Pons (tissue), 1 donor: ENCODE measurements around the gene NOL12.

Experiments used
- DNase-seq: peaks from one replicate; pipeline ENCODE4 v3.0.0-alpha.2; 2016; ENCODE audit warnings: low spot score

NOL12 gene

DNA sequence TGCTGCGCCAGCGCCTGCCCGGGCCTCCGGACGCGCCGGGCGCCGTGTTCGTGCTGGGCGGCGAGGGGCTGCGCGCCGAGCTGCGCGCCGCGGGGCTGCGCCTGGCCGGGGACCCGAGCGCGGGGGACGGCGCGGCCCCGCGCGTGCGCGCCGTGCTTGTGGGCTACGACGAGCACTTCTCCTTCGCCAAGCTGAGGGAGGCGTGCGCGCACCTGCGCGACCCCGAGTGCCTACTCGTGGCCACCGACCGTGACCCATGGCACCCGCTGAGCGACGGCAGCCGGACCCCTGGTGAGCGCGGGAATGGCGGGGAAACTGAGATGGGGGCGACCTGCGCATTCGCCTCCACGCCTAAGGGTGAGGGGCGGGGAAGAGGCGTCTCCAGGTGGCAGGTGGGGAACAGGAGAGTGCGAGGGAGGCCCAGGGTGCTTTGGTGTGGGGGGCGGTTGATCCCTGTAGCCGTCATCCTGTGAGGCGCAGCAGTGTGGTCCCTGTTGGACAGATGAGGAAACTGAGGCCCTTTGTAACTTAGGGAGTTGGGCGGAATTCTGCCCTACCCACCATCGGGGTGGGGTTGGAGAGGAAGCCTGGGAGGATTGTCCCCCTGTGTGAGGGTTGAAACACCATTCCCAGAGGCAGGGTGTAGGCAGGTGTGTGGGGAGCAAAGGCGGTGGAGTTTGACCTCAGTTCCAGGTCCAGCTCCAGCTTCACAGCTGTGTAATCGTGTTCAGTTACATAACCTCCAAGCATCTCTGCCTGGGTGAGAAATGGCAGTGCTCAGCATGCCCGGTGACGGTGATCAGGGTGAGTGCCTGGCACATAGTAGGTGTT, 26.9 kb upstream of the NOL12 start:
- DNase-seq = no peak

GRCh38 chr22:37659897-37660708, 26.0 kb upstream of the NOL12 start:
- no peak for DNase-seq

- no peak for DNase-seq
Observed at GRCh38 chr22:37660709-37661045, 25.5 kb upstream of the NOL12 start.

DNA sequence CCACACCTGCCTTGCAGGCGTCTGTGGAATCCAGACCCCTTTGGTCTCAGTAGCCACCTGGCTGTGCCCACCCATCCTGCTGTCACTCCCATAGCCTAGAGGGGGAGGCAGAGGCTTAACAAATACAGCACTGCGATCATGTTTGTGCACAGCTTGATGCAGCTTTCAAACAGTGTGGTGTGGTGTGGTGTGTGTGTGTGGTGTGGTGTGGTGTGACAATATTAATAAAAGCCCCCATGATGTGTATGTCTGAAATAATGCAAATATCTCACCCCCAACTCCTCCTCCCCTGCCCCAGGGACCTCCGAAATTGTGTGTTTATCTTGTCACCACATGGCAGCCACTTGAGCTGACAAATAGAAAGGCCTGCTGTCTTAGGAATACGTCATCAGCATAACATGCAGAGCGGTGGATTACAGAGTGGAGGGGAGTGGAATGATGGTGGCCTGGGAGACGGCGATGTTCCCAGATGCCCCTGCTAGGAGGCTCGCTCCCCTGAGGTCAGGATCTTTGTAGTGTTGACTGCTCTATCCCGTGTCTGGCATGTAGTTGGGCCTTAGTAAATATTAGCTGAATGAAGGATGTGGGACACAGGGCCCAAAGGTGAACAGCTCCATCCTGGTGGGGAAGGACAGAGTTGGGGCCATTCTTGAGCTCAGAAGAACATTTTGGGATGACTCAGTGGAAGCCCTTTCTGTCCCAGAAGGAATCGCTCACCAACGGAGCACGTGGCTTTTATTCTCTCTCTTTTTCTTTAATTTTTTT, 24.8 kb upstream of the NOL12 start:
- peak; percentile 87 for DNase-seq

DNA sequence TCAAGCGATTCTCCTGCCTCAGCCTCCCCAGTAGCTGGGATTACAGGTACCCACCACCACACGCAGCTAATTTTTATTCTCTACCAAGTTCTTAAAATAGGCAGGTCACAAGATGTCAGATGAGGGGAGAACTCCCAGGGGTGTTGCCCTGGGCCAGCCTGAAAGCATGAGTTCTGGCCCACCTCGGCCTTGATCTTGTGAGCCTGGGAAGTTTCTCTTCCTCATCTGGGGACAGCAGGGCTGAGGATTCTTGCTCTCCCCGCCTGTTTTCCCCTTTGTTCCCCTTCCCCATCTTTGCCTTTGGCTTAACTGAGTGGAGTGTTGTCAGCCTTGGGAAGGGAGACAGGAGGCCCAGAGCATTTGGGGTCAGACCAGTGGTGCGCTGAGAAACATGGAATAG, 24.1 kb upstream of the NOL12 start:
- peak; percentile 63 for DNase-seq

DNA sequence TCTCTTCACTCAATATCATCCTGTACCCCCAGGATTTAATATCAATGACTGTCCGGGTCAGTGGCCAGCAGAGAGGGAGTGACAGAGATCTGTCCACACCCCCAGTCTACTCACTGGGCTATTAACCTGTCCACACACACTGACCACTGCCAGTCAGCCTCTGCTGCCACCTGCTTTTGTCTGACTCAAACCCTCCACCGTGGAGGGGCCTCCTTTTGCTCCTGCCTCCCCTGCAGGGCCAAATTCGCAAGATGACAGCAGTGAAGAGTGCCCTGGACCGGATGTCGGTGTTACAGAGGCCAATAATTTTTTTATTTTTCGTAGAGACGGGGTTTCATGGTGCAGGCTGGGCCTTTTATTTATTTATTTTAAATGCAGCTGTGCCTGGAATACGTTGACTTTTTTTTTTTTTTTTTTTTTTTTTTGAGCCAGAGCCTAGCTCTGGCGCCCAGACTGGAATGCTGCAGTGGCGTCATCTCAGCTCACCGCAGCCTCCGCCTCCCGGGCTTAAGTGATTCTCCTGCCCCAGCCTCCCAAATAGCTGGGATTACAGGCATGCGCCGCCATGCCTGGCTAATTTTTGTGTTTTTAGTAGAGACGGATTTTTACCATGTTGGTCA, 22.5 kb upstream of the NOL12 start:
- no peak for DNase-seq

DNA sequence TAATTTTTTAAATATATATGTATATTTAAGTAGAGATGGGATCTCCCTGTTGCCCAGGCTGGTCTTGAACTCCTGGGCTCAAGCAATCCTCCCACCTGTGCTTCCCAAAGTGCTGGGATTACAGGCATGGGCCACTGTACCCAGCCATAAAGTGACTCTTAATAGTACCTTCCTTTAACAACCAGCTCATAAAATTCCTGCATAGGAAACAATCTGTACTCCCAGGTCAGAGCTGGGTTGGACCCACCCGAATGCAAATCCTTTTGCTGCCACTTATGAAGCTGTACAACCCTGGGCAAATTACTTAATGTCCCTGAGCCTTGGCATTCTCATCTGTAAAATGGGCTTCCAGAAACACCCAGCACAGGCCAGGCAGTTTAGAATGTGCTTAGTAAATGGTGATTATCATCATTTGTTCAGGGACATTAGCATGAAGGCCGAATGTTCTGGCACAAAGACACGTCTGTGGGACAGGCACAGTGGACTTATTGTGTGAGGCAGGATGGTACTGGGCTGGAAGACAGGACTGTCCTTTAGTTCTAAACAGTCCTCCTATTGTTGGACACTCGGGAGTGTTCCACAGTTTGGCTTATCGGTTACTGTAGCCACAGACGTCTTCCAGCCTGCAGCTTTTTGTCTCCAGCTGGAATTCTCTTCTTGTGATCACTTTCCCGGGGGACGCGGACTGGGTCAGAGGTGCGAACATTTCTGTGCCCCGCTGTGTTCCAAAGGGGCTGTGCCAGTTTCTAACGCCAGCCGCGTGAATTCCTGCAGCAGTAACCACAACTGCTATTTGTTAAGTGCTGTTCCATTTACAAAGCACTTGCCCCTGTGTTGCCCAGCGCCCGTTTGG, 21.7 kb upstream of the NOL12 start:
- DNase-seq = peak; percentile 99

- DNase-seq = no peak
Observed at GRCh38 chr22:37665487-37665886, 20.7 kb upstream of the NOL12 start.

- no peak for DNase-seq
Observed at GRCh38 chr22:37669586-37669985, 16.6 kb upstream of the NOL12 start.

GRCh38 chr22:37672206-37672919, 13.8 kb upstream of the NOL12 start:
- no peak for DNase-seq

DNA sequence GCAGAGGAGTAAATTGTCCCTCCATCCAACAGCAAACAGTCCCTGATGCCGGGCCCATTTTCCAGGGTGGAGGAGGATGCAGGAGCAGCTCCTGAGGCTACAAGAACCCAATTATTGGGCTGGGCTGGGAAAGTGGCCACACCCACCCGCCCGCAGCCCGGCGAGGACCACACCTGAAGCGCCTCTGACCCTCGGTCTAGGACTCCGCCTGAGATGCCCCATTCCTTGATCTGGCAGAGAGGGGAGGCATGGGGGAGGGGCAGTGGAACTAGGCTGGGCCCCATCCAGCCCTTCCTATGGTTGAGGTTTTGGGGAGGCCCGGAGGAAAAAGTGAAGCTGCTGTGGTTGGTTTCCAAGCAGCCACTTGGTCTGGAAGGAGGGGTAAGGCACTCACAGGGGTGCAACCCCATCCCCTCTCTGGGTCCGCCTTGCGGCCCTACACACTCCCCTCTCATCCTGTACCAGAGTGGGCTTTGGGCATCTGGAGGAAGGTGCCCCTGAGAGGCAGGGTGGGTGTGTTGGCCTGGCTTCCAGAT, 13.2 kb upstream of the NOL12 start:
- no peak for DNase-seq

DNA sequence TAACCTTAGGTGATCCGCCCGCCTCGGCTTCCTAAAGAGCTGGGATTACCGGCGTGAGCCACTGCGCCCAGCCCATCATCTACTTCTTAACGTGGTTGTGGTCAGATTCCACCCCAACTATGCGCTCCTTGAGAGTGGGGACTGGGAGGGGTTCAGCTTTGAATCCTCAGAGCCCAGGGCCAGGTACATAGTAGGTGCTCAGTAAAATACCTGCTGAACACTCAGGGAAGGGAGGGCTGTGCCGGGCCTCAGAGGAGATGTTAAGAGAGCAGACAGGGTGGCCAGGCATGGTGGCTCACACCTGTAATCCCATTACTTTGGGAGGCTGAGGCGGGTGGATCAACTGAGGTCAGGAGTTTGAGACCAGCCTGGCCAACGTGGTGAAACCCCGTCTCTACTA, 11.9 kb upstream of the NOL12 start:
- DNase-seq = no peak

DNA sequence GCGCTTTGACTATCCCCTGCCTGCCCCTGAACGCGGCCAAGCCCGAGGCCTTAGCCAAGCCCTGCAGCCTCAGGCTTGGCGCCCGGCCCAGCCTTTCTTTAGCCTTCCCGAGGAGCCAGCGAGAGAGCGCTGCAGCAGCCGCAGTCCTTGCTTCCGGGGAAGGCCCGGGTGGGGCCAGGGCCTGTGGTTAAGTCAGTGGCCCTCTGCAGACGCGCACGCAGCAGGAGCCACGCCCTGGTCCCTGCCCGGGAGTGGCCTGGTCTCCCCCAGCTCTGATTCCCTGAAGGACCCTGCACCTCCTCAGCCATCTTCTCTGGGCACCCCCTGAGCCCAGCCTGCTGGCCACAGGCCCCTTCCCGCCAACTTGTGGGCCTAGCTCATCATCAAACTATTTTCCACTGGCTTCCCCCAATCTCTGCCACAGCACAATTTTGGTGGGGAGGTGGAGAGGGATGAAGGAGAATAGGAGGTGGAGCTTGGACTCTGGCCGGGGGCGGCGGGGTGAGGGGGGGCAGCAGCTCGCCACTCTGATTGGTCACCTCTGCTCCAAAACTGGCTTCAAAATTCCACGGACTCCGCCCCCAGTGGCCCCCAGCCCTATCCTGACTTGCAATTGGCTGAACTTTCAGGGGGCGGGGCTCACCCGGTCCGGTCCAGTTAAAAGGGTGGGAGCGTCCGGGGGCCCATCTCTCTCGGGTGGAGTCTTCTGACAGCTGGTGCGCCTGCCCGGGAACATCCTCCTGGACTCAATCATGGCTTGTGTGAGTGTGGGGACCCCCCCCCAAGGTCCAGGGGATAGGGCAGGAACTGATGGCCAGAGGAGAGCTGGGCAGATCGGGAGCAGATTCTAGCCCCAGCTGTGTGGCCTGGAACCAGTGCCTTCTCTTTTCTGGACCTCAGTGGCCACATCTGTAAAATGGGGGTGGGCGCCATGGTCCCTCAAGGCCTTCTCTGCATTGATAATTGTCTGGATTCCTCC, 10.9 kb upstream of the NOL12 start, which contains the start of gene LGALS1:
Gene LGALS1, plus strand, starts transcription at position 686 of the 979 bp plus-strand sequence. Its CDS starts 67 bp downstream, at position 753.
- DNase-seq = peak; percentile 93

DNA sequence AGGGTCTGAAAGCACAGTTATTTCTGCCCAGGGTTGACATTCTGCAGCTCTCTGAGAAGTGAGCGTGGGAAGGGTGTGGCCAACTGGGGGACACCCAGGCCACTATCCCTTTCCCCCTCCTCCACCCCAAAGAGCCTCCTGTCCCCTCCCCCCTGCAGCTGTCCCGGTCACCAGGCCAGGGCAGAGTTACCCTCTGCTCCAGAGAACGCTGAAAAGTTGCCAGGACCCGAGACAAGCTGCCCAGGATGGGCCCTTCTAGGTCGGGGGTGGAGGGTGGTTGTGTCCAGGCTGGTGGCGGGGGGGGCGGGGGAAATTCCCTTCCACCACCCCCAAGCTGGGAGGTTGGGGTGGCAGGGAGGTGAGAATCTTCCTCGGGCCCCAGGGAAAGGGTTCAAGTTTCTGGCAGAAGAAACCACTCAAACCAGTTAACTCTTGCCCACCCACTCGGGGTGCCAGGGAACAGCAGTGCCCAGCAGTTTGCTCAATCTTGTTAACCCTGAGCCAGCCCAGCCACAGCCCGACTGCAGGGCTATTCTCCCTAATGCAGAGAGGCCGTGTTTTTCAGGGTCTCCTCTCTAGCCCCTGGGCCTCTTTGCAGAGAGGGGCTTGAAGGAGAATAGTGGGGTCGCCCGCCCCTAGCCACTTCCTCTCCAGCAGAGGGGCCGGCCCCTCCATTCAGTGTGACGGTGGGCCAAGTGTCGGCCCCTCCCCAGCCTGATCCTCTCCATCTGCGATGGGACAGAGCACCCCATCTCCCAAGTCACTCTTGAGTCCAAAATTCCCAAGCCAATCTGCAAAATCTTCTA, 10.0 kb upstream of the NOL12 start:
- DNase-seq = peak; percentile 43

DNA sequence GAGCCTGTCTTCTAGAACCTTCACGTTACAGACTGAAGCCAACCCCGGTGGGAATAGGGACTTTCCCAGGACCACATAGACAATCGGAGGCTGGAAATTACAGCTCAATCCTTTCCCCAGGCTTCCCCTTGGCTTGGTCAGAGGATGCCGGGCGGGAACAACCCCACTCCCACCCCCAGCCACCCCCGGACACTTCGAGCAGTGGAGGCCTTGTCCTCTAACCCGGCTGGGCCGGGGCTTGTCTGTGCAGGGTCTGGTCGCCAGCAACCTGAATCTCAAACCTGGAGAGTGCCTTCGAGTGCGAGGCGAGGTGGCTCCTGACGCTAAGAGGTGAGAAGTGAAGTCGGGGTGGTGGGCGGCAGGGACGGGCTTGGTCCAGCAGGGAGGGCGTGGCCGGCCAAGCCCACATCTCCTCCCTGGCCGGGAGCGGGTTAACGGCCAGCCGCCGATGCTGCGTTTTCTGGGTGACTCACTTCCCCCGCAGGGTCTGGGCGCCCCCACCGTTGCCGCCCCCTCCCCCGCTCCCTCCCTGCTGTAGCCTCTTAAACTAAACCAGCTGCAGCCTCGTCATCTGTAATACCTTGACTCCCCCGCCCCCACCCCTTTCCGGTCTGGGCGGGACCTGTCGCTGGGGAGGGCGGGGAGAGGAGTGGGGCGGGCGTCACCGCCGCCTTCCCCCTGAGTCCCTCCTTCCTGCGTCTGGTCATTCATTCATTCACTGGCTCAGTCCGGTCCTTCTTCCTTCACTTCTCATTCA, 9.2 kb upstream of the NOL12 start:
- DNase-seq = peak; percentile 50

GRCh38 chr22:37677493-37677974, 8.6 kb upstream of the NOL12 start:
- peak; percentile 56 for DNase-seq

GRCh38 chr22:37678372-37678771, 7.8 kb upstream of the NOL12 start:
- DNase-seq = no peak
